ENCODE data around the gene ZDHHC11B.
"Not testable (repeated sequence)": the region's sequence is repeated elsewhere in the genome, so short reads cannot be mapped to it uniquely, and the experiment has no call there.

The ZDHHC11B gene

DNA sequence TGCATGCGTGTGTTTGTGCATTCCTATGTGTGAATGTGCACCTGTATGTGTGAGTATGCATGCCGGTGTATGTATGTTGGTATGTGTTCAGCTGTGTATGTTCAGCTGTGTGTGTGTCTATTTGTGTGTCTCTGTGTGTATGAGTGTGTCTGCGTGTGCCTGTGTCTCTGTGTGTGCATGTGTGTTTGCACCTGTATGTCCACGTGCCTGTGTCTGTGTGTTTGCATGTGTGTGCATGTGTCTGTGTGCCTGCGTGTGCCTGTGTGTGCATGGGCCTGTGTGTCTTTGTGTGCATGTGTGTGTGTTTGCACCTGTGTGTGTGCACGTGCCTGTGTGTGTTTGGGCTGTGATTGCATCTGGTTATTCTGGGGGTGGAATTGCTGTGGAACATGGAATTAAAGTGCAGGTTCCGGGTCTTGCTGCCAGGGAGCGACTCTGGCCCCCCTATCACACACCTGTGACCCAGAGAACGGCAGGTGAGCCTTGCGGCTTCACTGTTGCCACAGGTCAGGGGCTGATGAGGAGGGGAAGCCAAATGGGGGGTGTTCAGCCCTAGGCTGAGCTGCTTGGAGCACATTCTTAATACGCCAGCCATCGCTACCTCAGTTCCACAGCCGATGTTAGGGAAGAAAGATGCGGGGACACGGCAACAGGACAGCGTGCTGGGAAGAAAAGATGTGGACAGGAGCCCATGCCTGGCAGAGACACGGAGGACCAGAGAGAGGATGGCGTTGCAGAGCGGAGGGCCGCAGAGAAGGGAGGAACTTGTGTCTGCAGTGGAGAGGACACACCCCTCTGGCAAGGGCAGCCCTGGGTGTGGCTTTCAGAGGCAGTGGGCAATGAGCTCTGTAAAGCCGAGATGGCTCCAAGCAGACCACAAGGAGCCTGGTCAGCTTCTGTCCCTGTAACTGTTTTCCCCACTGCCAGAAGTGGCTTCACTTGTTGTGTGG, 87.5 kb downstream of the ZDHHC11B start:
- Mint-ChIP-seq H3K4me3 (peak overlapping the region in 1 of 3 experiments; percentile 9), H3K27me3 (ENCODE audit: low read depth) (peaks cover 42% of the 10 kb centered on the region)
- H3K4me1 Mint-ChIP-seq; H3K9me3 Mint-ChIP-seq; H3K27ac Mint-ChIP-seq; H3K36me3 Mint-ChIP-seq (ENCODE audit: low read depth): not testable (repeated sequence)

DNA sequence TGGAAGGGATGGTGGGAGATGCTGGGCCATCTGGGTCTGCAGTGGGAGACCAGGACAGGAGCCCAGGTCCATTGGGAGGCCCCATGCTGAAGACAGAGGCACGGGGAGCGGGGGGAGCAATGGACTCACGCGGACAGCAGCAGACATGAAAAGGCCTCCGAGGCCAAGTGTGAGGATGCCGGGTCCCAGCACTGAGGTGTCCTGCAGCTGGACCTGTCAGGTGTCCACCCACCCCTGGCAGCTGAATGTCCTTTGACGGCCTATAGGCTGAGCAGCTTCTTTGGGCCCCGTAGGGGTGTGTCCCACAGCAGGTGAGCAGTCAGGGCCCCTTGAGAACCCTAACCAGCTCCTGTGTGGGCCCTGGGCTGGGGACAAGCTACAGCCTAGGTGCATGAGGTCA, 88.3 kb downstream of the ZDHHC11B start:
- not testable (repeated sequence) for H3K4me3 Mint-ChIP-seq; H3K36me3 Mint-ChIP-seq (ENCODE audit: low read depth); H3K4me1 Mint-ChIP-seq; H3K27ac Mint-ChIP-seq; H3K9me3 Mint-ChIP-seq
- peaks cover 40% of the 10 kb centered on the region for H3K27me3 Mint-ChIP-seq (ENCODE audit: low read depth)

DNA sequence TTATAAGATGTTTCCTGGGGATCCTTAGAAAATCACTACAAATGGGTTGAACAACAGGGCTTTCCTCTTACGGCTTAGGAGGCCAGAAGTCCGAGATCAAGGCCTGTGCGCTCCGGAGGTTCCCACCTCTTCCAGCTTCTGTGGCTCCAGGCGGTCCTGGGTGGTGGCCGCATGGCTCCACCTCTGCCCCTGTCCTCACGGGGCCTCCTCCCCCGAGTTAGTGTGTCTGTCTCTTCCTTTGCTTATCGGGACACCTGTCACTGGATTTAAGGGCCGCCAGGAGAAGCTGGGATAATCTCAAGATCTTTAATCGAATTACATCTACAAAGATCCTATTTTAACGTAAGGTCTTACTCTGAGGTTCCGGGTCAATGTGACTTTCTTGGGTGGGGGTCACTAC, 89.1 kb downstream of the ZDHHC11B start:
- not testable (repeated sequence) for H3K4me1 Mint-ChIP-seq

DNA sequence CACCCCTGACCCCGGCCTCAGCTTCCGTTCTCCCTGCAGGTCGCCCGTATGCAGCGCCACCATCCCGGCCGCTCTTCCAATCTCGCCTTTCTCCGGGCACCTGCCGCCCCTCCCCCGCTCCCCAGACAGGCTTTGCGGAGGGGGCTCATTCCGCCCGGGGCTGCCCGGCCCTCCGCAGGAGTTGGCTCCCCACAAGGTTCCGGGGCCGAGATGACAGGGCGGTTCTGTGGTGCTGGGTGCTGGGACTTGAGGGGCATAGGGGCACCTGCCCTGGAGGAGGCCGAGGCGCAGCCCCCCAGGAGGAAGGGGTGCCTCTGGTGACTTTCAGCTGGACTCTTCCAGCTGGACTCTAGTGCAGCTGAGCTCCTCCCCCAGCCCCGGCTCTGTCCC, 90.5 kb downstream of the ZDHHC11B start:
- peaks cover 25% of the 10 kb centered on the region for H3K27me3 Mint-ChIP-seq (ENCODE audit: low read depth)
- not testable (repeated sequence) for H3K4me3 Mint-ChIP-seq; H3K9me3 Mint-ChIP-seq; H3K36me3 Mint-ChIP-seq (ENCODE audit: low read depth); H3K4me1 Mint-ChIP-seq; H3K27ac Mint-ChIP-seq

More for the DNA sequence above, 89.1 kb downstream of the ZDHHC11B start:
- H3K4me3 Mint-ChIP-seq; H3K9me3 Mint-ChIP-seq; H3K36me3 Mint-ChIP-seq (ENCODE audit: low read depth); H3K27ac Mint-ChIP-seq: not testable (repeated sequence)
- peaks cover 34% of the 10 kb centered on the region for H3K27me3 Mint-ChIP-seq (ENCODE audit: low read depth)

DNA sequence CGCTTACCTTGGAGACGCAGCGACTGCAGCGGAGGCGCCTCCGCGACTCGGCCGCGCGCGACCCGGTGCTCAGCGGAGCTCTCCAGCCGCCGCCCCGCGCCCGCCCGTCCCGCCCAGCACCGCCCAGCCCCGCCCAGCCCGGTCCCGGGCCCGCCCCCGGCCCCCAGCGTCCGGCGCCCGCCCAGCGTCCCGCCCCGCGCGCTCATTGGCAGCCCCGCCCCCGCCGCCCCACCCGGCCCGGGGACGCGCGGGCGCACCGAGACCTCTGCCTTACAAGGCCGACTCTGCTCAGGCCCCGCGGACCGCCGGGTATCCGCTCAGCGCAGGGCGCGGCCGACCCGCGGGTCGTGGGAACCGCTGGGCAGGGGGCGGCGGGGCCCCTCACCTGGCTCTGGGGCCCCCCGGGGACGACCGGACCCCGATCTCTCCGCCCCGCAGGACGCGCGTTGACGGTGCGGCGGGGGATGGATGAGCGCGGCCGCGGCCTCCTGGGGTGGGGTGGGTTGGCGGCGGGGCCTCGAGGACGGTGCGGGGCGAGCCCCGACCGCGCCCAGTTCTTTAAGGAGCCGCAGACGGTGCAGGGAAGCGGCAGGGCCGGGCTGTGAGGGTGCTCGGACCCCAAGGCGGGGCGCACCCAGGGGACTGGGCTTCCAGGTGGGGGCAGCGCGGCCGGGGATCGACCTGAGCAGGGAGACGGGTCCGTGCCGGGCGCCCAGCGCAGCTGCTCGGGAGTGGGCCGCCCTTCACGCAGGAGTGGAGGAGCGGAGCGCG, 91.1 kb downstream of the ZDHHC11B start, which contains the start of gene TPPP:
Gene TPPP (minus strand): TSS at position 82 of the 771 bp plus-strand sequence. CDS start 15,292 bp downstream, outside the sequence.
- not testable (repeated sequence) for H3K27ac Mint-ChIP-seq; H3K9me3 Mint-ChIP-seq; H3K4me1 Mint-ChIP-seq; H3K36me3 Mint-ChIP-seq (ENCODE audit: low read depth)
- H3K27me3 Mint-ChIP-seq (ENCODE audit: low read depth): peaks cover 19% of the 10 kb centered on the region
- H3K4me3 Mint-ChIP-seq: peak within 1 kb of the TSS; percentile 55 to 77 (median 66)

DNA sequence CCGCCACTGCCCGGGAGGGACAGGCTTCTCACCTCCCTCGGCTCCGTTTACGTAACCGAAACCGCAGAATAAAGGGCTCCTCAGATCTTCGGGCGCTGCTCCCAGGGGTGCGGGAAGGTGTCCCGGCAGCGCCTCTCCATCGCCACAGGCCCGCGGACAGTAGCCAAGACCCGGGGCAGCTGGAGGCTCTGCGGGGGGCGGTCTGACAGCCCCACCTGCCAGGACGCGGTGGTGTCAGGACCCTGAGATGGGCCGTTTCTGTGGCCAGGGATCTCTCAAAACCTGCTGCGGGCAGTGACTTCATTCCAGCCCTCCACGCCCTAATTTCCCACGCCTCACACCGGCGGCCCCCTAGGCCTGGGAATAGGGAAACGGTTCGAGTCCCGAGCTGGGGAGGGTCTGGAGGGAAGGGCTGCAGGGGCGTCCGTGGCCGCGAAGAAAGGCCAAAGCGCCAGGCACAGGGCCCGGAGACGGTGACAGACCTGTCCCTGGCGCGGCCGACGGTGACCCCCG, 91.9 kb downstream of the ZDHHC11B start:
- H3K4me1 Mint-ChIP-seq; H3K9me3 Mint-ChIP-seq; H3K36me3 Mint-ChIP-seq (ENCODE audit: low read depth); H3K27ac Mint-ChIP-seq: not testable (repeated sequence)
- Mint-ChIP-seq H3K4me3 (peak overlapping the region in 1 of 3 experiments; percentile 77), H3K27me3 (ENCODE audit: low read depth) (peaks cover 14% of the 10 kb centered on the region)

DNA sequence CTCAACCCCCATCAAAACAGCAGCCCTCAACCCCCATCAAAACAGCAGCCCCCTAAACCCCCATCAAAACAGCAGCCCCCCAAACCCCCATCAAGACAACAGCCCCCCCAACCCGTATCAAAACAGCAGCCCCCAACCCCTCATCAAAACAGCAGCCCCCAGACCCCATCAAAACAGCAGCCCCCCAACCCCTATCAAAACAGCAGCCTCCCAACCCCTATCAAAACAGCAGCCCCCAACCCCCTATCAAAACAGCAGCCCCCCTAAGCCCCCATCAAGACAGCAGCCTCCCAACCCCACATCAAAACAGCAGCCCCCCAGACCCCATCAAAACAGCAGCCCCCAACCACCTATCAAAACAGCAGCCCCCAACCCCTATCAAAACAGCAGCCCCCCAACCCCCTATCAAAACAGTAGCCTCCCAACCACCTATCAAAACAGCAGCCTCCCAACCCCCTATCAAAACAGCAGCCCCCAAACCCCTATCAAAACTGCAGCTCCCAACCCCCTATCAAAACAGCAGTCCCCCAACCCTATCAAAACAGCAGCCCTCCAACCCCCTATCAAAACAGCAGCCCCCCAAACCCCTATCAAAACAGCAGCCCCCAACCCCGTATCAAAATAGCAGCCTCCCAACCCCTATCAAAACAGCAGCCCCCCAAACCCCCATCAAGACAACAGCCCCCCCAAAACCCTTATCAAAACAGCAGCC, 92.6 kb downstream of the ZDHHC11B start:
- Mint-ChIP-seq H3K4me1 (no peaks in the 10 kb centered on the region), H3K27me3 (ENCODE audit: low read depth) (peaks cover 11% of the 10 kb centered on the region), H3K4me3 (peak overlapping the region; percentile 55 to 77 (median 66)), H3K36me3 (ENCODE audit: low read depth) (peaks cover 3% of the 10 kb centered on the region), H3K9me3 (peaks cover 2% of the 10 kb centered on the region), H3K27ac (no peak overlapping the region)
- TF ChIP-seq, protein P1, sequence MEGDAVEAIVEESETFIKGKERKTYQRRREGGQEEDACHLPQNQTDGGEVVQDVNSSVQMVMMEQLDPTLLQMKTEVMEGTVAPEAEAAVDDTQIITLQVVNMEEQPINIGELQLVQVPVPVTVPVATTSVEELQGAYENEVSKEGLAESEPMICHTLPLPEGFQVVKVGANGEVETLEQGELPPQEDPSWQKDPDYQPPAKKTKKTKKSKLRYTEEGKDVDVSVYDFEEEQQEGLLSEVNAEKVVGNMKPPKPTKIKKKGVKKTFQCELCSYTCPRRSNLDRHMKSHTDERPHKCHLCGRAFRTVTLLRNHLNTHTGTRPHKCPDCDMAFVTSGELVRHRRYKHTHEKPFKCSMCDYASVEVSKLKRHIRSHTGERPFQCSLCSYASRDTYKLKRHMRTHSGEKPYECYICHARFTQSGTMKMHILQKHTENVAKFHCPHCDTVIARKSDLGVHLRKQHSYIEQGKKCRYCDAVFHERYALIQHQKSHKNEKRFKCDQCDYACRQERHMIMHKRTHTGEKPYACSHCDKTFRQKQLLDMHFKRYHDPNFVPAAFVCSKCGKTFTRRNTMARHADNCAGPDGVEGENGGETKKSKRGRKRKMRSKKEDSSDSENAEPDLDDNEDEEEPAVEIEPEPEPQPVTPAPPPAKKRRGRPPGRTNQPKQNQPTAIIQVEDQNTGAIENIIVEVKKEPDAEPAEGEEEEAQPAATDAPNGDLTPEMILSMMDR (IDR thresholded peaks at IDR 0.05; ENCODE audit: unreplicated experiment in 3 of 3): no peak

DNA sequence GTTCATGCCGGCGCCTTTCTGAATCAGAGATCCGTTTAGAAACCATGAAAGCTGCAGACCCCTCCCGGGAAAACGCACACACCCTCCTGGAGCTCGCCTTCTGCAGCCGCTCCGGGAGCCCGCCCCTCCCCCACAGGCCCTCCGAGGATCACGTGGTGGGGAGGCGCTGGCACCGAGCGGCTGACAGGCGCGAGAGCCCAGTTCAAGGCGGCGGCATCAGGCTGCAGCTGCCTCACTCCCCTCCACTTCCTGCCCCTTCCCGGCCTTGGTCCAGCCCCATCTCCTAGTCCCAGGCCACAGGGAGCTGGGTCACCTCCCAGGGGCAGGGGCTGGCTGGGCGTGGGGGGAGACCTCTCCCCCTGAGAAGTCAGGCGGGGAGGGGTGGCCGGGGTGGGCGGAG, 93.5 kb downstream of the ZDHHC11B start:
- H3K36me3 Mint-ChIP-seq (ENCODE audit: low read depth); H3K4me1 Mint-ChIP-seq; H3K27ac Mint-ChIP-seq; H3K4me3 Mint-ChIP-seq; H3K9me3 Mint-ChIP-seq: not testable (repeated sequence)
- peaks cover 11% of the 10 kb centered on the region for H3K27me3 Mint-ChIP-seq (ENCODE audit: low read depth)

DNA sequence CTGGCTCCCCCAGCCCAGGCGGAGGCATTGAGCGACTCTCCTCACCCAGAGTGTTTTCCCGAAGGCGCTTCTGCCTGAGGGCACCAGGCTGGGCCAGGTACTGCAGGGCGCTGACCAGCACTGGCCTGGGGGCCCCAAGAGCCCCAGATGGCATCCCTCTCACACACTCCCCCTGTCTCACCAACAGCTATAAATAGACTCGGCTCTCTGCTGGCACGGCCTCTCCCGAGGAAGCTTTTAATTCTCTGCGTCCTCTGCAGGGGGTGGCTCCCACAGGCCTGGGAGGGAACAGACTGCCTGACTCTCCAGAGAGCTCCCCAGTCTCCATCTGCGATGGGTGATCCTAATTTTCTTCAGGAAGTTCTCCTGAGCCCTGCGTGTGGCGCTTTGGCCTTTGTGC, 94.2 kb downstream of the ZDHHC11B start:
- H3K27ac Mint-ChIP-seq; H3K9me3 Mint-ChIP-seq; H3K4me3 Mint-ChIP-seq; H3K36me3 Mint-ChIP-seq (ENCODE audit: low read depth); H3K4me1 Mint-ChIP-seq: not testable (repeated sequence)
- H3K27me3 Mint-ChIP-seq (ENCODE audit: low read depth): peaks cover 18% of the 10 kb centered on the region

DNA sequence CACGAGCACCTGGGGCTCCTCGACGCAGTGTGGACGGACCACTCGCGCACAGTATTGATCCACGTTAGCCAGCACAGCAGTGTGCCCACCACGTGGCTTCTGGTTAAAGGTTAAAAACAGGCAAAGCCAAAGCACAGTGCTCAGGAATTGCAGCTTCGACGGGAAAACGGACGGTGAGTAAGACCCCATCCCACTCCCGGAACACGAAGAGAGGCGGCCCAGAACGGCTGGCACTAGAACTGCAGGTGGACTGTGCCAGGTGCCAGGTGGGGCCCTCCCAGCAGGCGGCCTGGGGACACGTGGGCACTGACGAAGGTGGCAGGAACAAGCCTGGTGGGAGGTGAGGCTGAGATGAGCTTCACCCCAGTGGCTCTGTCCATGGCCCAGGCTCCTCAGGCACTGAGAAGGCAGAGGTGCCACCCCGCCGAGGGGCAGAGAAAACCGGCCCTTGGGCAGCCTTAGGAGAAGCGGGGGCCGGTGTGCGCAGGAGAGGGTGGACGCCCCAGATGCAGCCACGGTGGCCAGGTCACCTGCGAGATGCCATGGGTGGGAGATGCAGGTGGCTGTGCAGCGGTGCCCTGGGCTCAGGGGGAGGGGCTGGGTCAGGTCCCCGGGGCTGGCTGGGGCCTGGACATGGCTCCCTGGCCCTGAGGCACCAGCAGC, 96.0 kb downstream of the ZDHHC11B start:
- not testable (repeated sequence) for H3K27ac Mint-ChIP-seq; H3K4me1 Mint-ChIP-seq; H3K9me3 Mint-ChIP-seq; H3K4me3 Mint-ChIP-seq; H3K36me3 Mint-ChIP-seq (ENCODE audit: low read depth)
- peaks cover 23% of the 10 kb centered on the region for H3K27me3 Mint-ChIP-seq (ENCODE audit: low read depth)

DNA sequence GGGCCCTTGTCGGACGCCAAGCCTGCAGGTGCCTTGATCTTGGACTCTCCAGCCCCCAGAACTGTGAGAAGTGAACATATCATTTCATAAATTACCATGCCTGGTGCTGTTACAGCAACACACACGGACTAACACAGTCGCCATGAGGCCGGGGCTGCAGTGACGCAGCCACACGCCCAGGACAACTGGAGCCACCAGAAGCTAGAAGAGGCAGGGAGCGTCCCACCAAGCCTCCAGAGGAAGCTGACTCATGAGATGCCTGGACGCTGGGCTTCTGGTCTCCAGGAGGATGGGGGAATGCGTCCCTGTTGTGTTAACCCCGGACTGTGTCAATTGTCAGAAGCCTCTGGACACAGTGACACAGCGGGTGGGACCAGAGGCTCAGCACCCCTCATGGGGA, 97.6 kb downstream of the ZDHHC11B start:
- not testable (repeated sequence) for H3K27ac Mint-ChIP-seq; H3K4me3 Mint-ChIP-seq; H3K36me3 Mint-ChIP-seq (ENCODE audit: low read depth); H3K4me1 Mint-ChIP-seq; H3K9me3 Mint-ChIP-seq
- peaks cover 16% of the 10 kb centered on the region for H3K27me3 Mint-ChIP-seq (ENCODE audit: low read depth)

DNA sequence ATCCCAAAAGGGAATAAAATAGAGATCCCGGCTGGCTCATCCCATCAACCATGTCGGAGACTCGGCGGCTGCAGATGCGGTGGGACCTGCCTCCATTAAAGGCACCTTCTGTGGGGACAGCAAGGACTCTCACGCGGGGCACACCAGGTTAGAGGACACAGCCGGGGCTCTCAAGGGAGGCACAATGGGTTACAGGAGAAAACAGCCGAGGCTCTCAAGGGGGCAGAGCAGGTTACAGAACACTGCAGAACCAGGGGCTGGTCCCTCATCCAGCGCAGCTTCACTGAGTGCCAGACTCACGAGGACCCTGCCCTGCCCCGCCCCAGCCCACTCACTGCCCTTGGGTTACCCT, 98.4 kb downstream of the ZDHHC11B start:
- not testable (repeated sequence) for H3K9me3 Mint-ChIP-seq; H3K36me3 Mint-ChIP-seq (ENCODE audit: low read depth); H3K4me3 Mint-ChIP-seq; H3K4me1 Mint-ChIP-seq; H3K27ac Mint-ChIP-seq
- H3K27me3 Mint-ChIP-seq (ENCODE audit: low read depth): peaks cover 16% of the 10 kb centered on the region
